ENCODE data around the gene PNPLA6.

- no peak for TF ChIP-seq EZH2phosphoT487 (IDR thresholded peaks at IDR 0.05; ENCODE audit: insufficient read depth, low read depth)
- no peak for TF ChIP-seq EZH2 (IDR thresholded peaks at IDR 0.05; ENCODE audit: insufficient read depth, poor library complexity, severe bottlenecking)
Measured at GRCh38 chr19:7528522-7529245, 6.8 kb upstream of the PNPLA6 start.

Data from GM23248 (cell line).